IPS-18a (cell line): ENCODE results near the gene RPTOR.
"Not testable (repeated sequence)": the region's sequence is repeated elsewhere in the genome, so short reads cannot be mapped to it uniquely, and the experiment has no call there.

Experiments used
- H3K27ac ChIP-seq: one replicate; pipeline ENCODE4 v1.5.1; 2013; ENCODE audit warnings: low read length
- H3K27me3 ChIP-seq: one replicate; pipeline ENCODE4 v1.6.1; 2013; ENCODE audit warnings: mild to moderate bottlenecking, low read length; ENCODE audit not compliant: control insufficient read depth, insufficient read depth
- H3K36me3 ChIP-seq: one replicate; pipeline ENCODE4 v1.6.1; 2013; ENCODE audit warnings: low read depth, low read length; ENCODE audit not compliant: control insufficient read depth
- H3K4me1 ChIP-seq: one replicate; pipeline ENCODE4 v1.6.1; 2013; ENCODE audit warnings: low read depth, low read length; ENCODE audit not compliant: control insufficient read depth
- H3K4me3 ChIP-seq: one replicate; pipeline ENCODE4 v1.5.1; 2013; ENCODE audit warnings: low read length
- H3K9ac ChIP-seq: one replicate; pipeline ENCODE4 v1.6.1; 2013; ENCODE audit warnings: mild to moderate bottlenecking, low read length, moderate library complexity
- H3K9me3 ChIP-seq: one replicate; pipeline ENCODE4 v1.6.1; 2013; ENCODE audit warnings: low read depth, low read length; ENCODE audit not compliant: control insufficient read depth

Gene RPTOR

GRCh38 chr17:80614332-80615047 lies 69.9 kb downstream of the RPTOR start:
- Histone ChIP-seq H3K4me1 (no peaks in the 10 kb centered on the region), H3K9me3 (no peaks in the 10 kb centered on the region), H3K4me3 (no peak overlapping the region), H3K9ac (no peak overlapping the region), H3K27ac (no peak overlapping the region), H3K36me3 (no peaks in the 10 kb centered on the region), H3K27me3 (no peaks in the 10 kb centered on the region)

DNA sequence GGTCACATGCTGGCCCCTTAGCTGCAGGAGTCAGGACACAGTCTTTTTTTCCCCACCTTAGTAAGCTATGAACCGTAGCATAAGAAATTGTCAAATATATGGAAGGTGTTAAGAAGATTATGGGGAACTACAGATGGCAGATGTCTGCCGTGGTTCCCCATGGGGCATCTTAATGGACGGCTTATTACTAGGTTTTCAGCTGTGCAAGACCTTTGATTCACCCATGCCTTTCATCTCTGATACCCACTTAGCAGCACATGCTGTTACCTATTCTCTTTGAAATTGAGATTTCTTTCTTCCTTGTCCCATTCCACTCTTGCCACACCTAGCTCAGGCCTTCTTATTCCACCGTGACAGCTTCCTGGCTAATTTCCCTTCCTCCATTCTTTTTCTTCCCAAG lies 70.7 kb downstream of the RPTOR start:
- Histone ChIP-seq H3K4me3 (no peak overlapping the region), H3K27ac (no peak overlapping the region), H3K4me1 (no peaks in the 10 kb centered on the region), H3K36me3 (no peaks in the 10 kb centered on the region), H3K9me3 (no peaks in the 10 kb centered on the region), H3K9ac (no peak overlapping the region), H3K27me3 (no peaks in the 10 kb centered on the region)

DNA sequence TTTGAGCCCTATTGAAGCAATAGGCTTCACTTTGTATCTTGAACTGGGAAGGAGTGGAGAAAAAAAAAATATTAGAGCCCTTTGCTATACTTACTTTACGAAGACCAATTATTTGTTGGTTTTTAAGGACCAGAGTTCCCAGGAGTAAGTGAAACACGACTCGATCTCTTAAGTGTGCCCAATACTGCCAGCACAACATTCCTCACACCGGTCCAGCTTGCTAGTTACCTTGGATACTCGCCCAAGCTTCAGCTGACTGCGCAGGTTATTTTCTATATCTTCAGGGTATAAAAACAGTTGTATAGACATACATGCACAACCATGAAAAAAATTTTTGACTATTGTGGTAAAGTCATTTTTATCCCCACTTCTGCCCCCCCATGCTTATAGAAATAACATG lies 72.1 kb downstream of the RPTOR start:
- H3K27ac ChIP-seq, result no peak overlapping the region
- no peak overlapping the region for H3K4me3 ChIP-seq
- no peaks in the 10 kb centered on the region for H3K36me3 ChIP-seq
- no peaks in the 10 kb centered on the region for H3K27me3 ChIP-seq
- no peaks in the 10 kb centered on the region for H3K4me1 ChIP-seq
- no peaks in the 10 kb centered on the region for H3K9me3 ChIP-seq
- H3K9ac ChIP-seq, result no peak overlapping the region

DNA sequence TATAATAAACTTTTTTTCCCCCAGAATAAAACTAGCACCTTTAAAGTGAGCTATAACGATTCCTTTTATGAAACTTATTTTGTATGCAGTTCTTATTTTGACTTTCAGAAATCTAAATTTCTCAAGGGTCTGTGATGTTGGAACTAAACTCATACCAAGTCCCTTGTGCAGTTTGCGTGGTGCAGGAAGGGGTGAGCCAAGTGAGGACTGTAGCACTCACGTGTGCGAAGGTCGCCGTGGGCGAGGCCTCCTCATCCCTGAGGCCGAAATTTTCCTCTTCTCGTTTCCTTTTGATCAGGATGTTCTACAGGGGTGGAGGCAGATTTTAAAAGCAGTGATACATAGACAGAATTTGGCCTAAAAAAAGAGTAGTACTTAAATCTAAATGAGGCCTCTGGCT lies 73.7 kb downstream of the RPTOR start:
- no peak overlapping the region for H3K27ac ChIP-seq
- H3K9me3 ChIP-seq, result no peaks in the 10 kb centered on the region
- no peak overlapping the region for H3K9ac ChIP-seq
- no peaks in the 10 kb centered on the region for H3K4me1 ChIP-seq
- no peaks in the 10 kb centered on the region for H3K36me3 ChIP-seq
- H3K27me3 ChIP-seq, result no peaks in the 10 kb centered on the region
- H3K4me3 ChIP-seq, result no peak overlapping the region

DNA sequence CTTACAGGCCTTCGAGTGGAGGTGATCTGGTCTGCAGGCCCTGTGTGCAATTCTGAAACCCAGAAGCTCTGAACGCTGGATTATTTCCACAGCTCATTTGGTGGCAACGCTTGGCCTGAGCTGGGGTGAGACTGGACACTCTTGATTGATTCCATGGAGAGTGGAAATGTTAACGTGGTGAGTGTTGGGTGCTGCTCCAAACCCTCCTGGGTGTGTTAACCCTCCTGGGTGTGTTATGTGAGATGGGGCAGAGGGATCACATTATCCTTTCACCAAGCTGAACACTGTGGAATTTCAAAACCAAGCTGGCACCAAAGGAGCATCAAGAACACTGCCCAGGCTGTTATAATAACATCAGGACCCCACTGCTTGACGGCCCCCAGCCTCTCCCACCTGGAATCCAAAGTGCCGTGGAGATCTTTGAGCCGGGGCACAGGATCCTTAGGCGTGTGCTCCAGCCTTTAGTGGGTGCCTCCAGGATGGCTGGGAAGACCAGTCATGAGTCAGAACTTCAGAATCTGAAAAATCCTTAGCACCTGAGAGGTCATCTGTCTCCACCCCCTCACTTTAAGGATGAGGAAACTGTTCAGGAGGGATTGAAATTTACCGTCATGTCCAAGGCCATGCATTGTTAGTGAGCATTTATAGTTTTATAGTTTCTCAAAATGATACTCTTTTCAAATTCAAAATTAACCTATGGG lies 75.0 kb downstream of the RPTOR start:
- no peak overlapping the region for H3K4me3 ChIP-seq
- no peaks in the 10 kb centered on the region for H3K27me3 ChIP-seq
- H3K4me1 ChIP-seq, result no peaks in the 10 kb centered on the region
- H3K9me3 ChIP-seq, result no peaks in the 10 kb centered on the region
- no peak overlapping the region for H3K9ac ChIP-seq
- H3K27ac ChIP-seq, result no peak overlapping the region
- H3K36me3 ChIP-seq, result no peaks in the 10 kb centered on the region

GRCh38 chr17:80621335-80621996 lies 76.8 kb downstream of the RPTOR start:
- H3K27ac ChIP-seq, result no peak overlapping the region
- no peaks in the 10 kb centered on the region for H3K27me3 ChIP-seq
- no peak overlapping the region for H3K9ac ChIP-seq
- no peaks in the 10 kb centered on the region for H3K36me3 ChIP-seq
- no peaks in the 10 kb centered on the region for H3K9me3 ChIP-seq
- no peaks in the 10 kb centered on the region for H3K4me1 ChIP-seq
- H3K4me3 ChIP-seq, result no peak overlapping the region

DNA sequence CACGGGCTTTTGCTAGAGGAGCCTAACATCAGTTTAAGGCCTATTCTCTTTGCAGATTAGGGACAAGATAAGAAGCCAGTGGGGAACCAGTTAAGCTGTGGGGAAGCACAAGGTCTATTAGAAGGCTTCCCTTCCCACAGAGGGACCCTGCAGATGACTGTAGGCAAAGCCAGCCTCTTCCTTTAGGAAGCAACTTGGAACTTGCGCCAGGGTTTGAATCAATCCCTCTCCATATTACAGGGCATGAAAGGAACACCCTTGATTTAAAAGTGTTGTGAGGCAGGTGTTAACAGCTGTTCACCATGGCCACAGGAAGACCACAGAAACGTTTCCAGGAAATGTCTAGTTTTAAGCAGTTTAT lies 77.3 kb downstream of the RPTOR start:
- Histone ChIP-seq H3K9me3 (no peaks in the 10 kb centered on the region), H3K27me3 (no peaks in the 10 kb centered on the region), H3K36me3 (no peaks in the 10 kb centered on the region), H3K27ac (no peak overlapping the region), H3K4me1 (no peaks in the 10 kb centered on the region), H3K9ac (no peak overlapping the region), H3K4me3 (no peak overlapping the region)

DNA sequence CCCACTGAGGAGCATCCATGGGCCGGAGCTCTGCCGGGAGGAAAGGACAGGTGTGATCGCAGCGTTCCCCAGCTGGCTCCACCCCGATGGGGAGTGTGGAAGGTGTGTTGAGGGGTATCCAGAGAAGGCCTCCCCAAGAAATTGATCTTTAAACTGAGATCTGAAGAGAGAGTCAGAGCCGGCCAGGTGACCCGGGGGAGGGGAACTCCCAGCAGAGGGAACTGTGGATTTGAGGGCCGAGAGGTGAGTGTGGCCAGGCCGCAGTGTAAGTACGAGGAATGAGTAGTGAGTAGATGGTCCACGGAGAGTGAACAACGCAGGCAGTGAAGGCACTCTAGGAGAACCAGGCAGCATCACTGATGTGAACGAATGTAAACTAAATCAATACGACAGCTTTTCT lies 80.2 kb downstream of the RPTOR start:
- Histone ChIP-seq H3K9me3 (no peaks in the 10 kb centered on the region), H3K4me3 (no peak overlapping the region), H3K9ac (no peak overlapping the region), H3K27me3 (no peaks in the 10 kb centered on the region), H3K27ac (no peak overlapping the region), H3K36me3 (no peaks in the 10 kb centered on the region), H3K4me1 (no peaks in the 10 kb centered on the region)

DNA sequence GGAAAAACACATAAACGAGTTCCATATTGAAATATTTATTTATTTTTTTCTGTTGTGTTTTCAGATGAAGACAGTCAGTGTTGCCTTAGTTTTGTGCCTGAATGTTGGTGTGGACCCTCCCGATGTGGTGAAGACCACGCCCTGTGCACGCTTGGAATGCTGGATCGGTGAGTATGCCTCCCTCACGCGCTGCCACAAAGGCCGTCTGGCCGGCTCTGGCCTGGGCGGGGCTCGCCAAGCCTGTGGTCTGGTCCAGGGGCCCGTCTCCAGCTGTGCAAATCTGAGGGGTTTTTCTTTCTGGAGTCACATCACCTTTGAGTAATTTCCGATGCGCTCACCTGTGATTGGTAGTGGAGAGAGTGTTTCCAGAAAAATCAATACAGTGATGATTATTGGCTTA lies 81.0 kb downstream of the RPTOR start:
- Histone ChIP-seq H3K9ac (no peak overlapping the region), H3K4me1 (no peaks in the 10 kb centered on the region), H3K36me3 (no peaks in the 10 kb centered on the region), H3K9me3 (no peaks in the 10 kb centered on the region), H3K27ac (no peak overlapping the region), H3K27me3 (no peaks in the 10 kb centered on the region), H3K4me3 (no peak overlapping the region)

- H3K4me1 ChIP-seq, H3K36me3 ChIP-seq, H3K9ac ChIP-seq, H3K4me3 ChIP-seq, H3K27ac ChIP-seq, H3K27me3 ChIP-seq, H3K9me3 ChIP-seq: not testable (repeated sequence)
Measured at GRCh38 chr17:80628881-80629280, 84.2 kb downstream of the RPTOR start.

DNA sequence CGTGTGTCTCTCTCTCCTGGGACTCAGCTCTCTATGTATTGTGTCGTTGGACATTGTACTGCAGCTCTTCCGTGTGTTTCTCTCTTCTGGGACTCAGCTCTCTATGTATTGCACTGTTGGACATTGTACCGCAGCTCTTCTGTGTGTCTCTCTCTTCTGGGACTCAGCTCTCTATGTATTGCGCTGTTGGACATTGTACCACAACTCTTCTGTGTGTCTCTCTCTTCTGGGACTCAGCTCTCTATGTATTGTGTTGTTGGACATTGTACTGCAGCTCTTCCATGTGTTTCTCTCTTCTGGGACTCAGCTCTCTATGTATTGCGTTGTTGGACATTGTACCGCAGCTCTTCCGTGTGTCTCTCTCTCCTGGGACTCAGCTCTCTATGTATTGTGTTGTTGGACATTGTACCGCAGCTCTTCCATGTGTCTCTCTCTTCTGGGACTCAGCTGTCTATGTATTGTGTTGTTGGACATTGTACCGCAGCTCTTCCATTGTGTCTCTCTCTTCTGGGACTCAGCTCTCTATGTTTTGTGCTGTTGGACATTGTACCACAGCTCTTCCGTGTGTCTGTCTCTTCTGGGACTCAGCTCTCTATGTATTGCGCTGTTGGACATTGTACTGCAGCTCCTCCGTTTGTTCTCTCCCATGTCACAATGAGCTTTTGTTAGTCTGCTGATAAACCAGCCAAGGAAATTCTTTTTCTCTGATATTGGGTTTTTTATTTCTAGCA lies 84.8 kb downstream of the RPTOR start:
- H3K4me3 ChIP-seq, result no peak overlapping the region
- H3K4me1 ChIP-seq, result no peaks in the 10 kb centered on the region
- H3K27ac ChIP-seq, result no peak overlapping the region
- H3K36me3 ChIP-seq, result no peaks in the 10 kb centered on the region
- H3K9me3 ChIP-seq, result no peaks in the 10 kb centered on the region
- H3K9ac ChIP-seq, result no peak overlapping the region
- no peaks in the 10 kb centered on the region for H3K27me3 ChIP-seq
